Mammary epithelial cell (primary cell): ENCODE data around the gene DOK5.

Experiments
- CTCF ChIP-seq, 2 donors: IDR thresholded peaks in 1 of 2; conservative IDR thresholded peaks in 1 of 2; 2 replicates each; pipeline ENCODE4 v1.5.1; 2011 to 2012; ENCODE audit warnings: inconsistent platforms in 2 of 2, low read length in 2 of 2, mild to moderate bottlenecking in 2 of 2, control low read depth in 1 of 2, low read depth in 1 of 2; ENCODE audit not compliant: insufficient read depth in 1 of 2; ENCODE audit errors: extremely low read depth in 1 of 2
- EZH2 ChIP-seq: IDR thresholded peaks from 2 replicates; pipeline ENCODE4 v1.6.1; 2012; ENCODE audit warnings: low read length, inconsistent platforms, borderline replicate concordance

- TF ChIP-seq CTCF (conservative IDR thresholded peaks at IDR 0.05 in 1 of 2, IDR thresholded peaks at IDR 0.05 in 1 of 2; ENCODE audit: extremely low read depth in 1 of 2, insufficient read depth in 1 of 2, low read depth in 1 of 2, low read length in 2 of 2) (no peak), EZH2 (no peak)
Measured at GRCh38 chr20:54680439-54680838, 205.0 kb downstream of the DOK5 start.
